ENCODE results near the gene RASAL3.
A peak's percentile ranks its signal among the peaks of the same experiment; 100 is the strongest.

RASAL3 gene

DNA sequence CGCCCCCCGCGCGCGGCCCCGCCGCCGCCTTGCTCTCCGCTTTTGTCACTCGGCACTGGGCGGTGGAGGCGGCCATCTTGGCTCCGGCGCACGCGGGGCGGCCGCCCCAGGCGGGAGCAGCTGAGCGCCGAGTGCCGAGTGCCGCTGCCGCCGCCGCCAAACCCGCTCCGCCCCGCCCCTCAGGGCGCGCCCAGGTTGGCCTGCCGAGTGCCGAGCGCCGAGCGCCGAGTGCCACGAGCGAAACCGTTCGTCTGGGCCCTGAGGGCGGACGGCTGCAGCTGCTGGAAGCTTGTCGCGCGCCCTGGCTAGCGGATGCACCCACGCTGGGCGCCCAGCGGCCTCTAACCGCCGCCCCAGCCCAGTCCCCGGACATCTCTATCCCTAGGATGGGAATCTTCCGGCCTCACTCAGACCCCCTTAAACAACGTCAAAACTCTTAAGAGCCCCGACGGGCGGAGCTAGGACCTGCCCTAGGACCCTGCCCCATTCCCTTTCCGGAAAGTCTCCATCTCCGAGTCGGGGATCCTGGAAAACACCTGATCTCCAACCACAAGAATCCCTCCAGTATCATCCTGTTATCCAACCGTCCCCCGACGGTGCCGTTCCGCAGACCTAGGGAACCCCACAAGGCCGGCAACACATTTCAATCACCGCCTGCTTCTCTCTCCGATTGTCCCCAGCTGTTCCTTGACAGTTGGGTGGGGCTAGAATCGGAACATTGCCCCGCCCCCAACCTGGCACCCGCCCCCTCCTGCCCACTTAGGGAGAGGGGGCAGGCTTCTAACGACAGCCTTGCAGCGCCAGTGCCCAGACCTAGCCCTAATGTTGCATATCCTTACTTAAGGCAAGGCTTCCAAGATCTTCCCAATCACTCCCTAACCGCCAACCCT is 31.5 kb downstream of the RASAL3 start (continued):
- TF ChIP-seq PRDM10 (tag by site-specific recombination; IDR thresholded peaks at IDR 0.05) (no peak), ZNF560 (tag by site-specific recombination; IDR thresholded peaks at IDR 0.05; ENCODE audit: borderline replicate concordance) (no peak), ZNF843 (tag by site-specific recombination; IDR thresholded peaks at IDR 0.05) (no peak), PBX3 (CRISPR knock-in tag; IDR thresholded peaks at IDR 0.05) (peak; percentile 93), ZNF362 (tag by site-specific recombination; IDR thresholded peaks at IDR 0.05) (no peak), ZNF23 (tag by site-specific recombination; IDR thresholded peaks at IDR 0.05; ENCODE audit: borderline replicate concordance) (no peak), ZNF530 (tag by site-specific recombination; IDR thresholded peaks at IDR 0.05; ENCODE audit: low read depth) (no peak), ZNF266 (tag by site-specific recombination; IDR thresholded peaks at IDR 0.05; ENCODE audit: low read depth) (no peak), ZNF416 (tag by site-specific recombination; IDR thresholded peaks at IDR 0.05) (no peak), ZNF776 (tag by site-specific recombination; IDR thresholded peaks at IDR 0.05; ENCODE audit: borderline replicate concordance) (no peak), GLIS1 (tag by site-specific recombination; IDR thresholded peaks at IDR 0.05) (no peak), SCRT1 (tag by site-specific recombination; IDR thresholded peaks at IDR 0.05; ENCODE audit: borderline replicate concordance) (no peak), ZNF777 (tag by site-specific recombination; IDR thresholded peaks at IDR 0.05; ENCODE audit: borderline replicate concordance) (peak; percentile 98), ZNF214 (tag by site-specific recombination; IDR thresholded peaks at IDR 0.05; ENCODE audit: borderline replicate concordance) (no peak), RBAK (tag by site-specific recombination; IDR thresholded peaks at IDR 0.05) (no peak), MZF1 (tag by site-specific recombination; IDR thresholded peaks at IDR 0.05; ENCODE audit: borderline replicate concordance) (no peak), ZNF292 (tag by site-specific recombination; IDR thresholded peaks at IDR 0.05; ENCODE audit: borderline replicate concordance, low read depth) (no peak), ZNF239 (tag by site-specific recombination; IDR thresholded peaks at IDR 0.05) (no peak), ZNF701 (tag by site-specific recombination; IDR thresholded peaks at IDR 0.05) (no peak), ZBTB7A (tag by site-specific recombination; IDR thresholded peaks at IDR 0.05; ENCODE audit: low read depth) (no peak), ZNF548 (tag by site-specific recombination; IDR thresholded peaks at IDR 0.05) (no peak)
- TF ChIP-seq, protein P1, sequence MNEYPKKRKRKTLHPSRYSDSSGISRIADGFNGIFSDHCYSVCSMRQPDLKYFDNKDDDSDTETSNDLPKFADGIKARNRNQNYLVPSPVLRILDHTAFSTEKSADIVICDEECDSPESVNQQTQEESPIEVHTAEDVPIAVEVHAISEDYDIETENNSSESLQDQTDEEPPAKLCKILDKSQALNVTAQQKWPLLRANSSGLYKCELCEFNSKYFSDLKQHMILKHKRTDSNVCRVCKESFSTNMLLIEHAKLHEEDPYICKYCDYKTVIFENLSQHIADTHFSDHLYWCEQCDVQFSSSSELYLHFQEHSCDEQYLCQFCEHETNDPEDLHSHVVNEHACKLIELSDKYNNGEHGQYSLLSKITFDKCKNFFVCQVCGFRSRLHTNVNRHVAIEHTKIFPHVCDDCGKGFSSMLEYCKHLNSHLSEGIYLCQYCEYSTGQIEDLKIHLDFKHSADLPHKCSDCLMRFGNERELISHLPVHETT (tag by site-specific recombination; IDR thresholded peaks at IDR 0.05): no peak
- TF ChIP-seq, protein P2, sequence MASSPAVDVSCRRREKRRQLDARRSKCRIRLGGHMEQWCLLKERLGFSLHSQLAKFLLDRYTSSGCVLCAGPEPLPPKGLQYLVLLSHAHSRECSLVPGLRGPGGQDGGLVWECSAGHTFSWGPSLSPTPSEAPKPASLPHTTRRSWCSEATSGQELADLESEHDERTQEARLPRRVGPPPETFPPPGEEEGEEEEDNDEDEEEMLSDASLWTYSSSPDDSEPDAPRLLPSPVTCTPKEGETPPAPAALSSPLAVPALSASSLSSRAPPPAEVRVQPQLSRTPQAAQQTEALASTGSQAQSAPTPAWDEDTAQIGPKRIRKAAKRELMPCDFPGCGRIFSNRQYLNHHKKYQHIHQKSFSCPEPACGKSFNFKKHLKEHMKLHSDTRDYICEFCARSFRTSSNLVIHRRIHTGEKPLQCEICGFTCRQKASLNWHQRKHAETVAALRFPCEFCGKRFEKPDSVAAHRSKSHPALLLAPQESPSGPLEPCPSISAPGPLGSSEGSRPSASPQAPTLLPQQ (tag by site-specific recombination; IDR thresholded peaks at IDR 0.05): peak; percentile 79
- TF ChIP-seq, protein P3, sequence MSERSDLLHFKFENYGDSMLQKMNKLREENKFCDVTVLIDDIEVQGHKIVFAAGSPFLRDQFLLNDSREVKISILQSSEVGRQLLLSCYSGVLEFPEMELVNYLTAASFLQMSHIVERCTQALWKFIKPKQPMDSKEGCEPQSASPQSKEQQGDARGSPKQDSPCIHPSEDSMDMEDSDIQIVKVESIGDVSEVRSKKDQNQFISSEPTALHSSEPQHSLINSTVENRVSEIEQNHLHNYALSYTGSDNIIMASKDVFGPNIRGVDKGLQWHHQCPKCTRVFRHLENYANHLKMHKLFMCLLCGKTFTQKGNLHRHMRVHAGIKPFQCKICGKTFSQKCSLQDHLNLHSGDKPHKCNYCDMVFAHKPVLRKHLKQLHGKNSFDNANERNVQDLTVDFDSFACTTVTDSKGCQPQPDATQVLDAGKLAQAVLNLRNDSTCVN (tag by site-specific recombination; optimal IDR thresholded peaks at IDR 0.05): peak; percentile 70
- TF ChIP-seq, protein P4, sequence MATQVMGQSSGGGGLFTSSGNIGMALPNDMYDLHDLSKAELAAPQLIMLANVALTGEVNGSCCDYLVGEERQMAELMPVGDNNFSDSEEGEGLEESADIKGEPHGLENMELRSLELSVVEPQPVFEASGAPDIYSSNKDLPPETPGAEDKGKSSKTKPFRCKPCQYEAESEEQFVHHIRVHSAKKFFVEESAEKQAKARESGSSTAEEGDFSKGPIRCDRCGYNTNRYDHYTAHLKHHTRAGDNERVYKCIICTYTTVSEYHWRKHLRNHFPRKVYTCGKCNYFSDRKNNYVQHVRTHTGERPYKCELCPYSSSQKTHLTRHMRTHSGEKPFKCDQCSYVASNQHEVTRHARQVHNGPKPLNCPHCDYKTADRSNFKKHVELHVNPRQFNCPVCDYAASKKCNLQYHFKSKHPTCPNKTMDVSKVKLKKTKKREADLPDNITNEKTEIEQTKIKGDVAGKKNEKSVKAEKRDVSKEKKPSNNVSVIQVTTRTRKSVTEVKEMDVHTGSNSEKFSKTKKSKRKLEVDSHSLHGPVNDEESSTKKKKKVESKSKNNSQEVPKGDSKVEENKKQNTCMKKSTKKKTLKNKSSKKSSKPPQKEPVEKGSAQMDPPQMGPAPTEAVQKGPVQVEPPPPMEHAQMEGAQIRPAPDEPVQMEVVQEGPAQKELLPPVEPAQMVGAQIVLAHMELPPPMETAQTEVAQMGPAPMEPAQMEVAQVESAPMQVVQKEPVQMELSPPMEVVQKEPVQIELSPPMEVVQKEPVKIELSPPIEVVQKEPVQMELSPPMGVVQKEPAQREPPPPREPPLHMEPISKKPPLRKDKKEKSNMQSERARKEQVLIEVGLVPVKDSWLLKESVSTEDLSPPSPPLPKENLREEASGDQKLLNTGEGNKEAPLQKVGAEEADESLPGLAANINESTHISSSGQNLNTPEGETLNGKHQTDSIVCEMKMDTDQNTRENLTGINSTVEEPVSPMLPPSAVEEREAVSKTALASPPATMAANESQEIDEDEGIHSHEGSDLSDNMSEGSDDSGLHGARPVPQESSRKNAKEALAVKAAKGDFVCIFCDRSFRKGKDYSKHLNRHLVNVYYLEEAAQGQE (tag by site-specific recombination; IDR thresholded peaks at IDR 0.05): no peak
